GM12878 (cell line): ENCODE results near the gene SCAND1.

ENCODE experiments used
- EP300 ChIP-seq, 2 experiments: fragments of 150-350 bp in 1 of 2; IDR thresholded peaks; 2 replicates each; pipeline ENCODE4 v1.6.1; 2011 to 2012; ENCODE audit warnings: low read depth in 2 of 2, low read length in 2 of 2, borderline replicate concordance in 1 of 2, improper control_type of control experiment in 1 of 2, inconsistent platforms in 1 of 2; ENCODE audit not compliant: control insufficient read depth in 1 of 2
- MEF2A ChIP-seq: IDR thresholded peaks from 2 replicates; pipeline ENCODE4 v1.6.1; 2011; ENCODE audit warnings: low read depth, mild to moderate bottlenecking, low read length, moderate library complexity; ENCODE audit not compliant: insufficient read depth
- POLR2AphosphoS5 ChIP-seq: IDR thresholded peaks from 2 replicates; pipeline ENCODE4 v1.6.1; 2011; ENCODE audit warnings: mild to moderate bottlenecking, low read length, inconsistent platforms
- RFX5 ChIP-seq: IDR thresholded peaks from 2 replicates; pipeline ENCODE4 v1.6.1; 2011; ENCODE audit warnings: low read depth, low read length, improper control_type of control experiment
- SPI1 ChIP-seq: IDR thresholded peaks from 2 replicates; pipeline ENCODE4 v1.6.1; 2011; ENCODE audit warnings: low read depth, mild to moderate bottlenecking, low read length, moderate library complexity, borderline replicate concordance; ENCODE audit not compliant: insufficient read depth
- YBX1 ChIP-seq: fragments of 450-650 bp; IDR thresholded peaks from 2 replicates; pipeline ENCODE4 v1.6.1; 2016; ENCODE audit warnings: antibody characterized with exemption
- ZNF592 ChIP-seq: fragments of 450-650 bp; IDR thresholded peaks from 2 replicates; pipeline ENCODE4 v1.6.1; 2017; ENCODE audit warnings: mild to moderate bottlenecking, moderate library complexity
- TF ChIP-seq, protein P1 (sequence below): IDR thresholded peaks from 2 replicates; pipeline ENCODE4 v1.6.1; 2012; ENCODE audit warnings: mild to moderate bottlenecking, low read depth, low read length

DNA sequence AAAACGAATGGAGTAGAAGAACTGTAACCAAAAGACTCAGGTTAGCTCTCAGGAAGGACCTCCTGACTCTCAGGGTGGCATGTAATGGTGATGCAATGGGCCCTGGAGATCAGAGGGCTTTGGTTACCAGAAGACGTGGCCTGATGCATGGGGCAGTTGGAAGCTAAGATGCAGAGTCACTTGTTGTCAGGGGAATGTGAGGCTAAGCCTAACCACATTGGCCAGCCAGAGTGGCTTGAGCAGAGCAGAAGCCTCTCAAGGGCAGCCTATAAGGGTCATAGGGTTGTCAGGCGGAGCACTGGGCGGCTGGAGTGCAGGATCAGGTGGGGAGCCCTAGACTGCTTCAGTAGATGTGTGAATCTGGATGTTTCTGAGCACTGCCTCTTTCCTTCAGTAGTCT, 20.0 kb upstream of the SCAND1 start:
- TF ChIP-seq, protein P1, sequence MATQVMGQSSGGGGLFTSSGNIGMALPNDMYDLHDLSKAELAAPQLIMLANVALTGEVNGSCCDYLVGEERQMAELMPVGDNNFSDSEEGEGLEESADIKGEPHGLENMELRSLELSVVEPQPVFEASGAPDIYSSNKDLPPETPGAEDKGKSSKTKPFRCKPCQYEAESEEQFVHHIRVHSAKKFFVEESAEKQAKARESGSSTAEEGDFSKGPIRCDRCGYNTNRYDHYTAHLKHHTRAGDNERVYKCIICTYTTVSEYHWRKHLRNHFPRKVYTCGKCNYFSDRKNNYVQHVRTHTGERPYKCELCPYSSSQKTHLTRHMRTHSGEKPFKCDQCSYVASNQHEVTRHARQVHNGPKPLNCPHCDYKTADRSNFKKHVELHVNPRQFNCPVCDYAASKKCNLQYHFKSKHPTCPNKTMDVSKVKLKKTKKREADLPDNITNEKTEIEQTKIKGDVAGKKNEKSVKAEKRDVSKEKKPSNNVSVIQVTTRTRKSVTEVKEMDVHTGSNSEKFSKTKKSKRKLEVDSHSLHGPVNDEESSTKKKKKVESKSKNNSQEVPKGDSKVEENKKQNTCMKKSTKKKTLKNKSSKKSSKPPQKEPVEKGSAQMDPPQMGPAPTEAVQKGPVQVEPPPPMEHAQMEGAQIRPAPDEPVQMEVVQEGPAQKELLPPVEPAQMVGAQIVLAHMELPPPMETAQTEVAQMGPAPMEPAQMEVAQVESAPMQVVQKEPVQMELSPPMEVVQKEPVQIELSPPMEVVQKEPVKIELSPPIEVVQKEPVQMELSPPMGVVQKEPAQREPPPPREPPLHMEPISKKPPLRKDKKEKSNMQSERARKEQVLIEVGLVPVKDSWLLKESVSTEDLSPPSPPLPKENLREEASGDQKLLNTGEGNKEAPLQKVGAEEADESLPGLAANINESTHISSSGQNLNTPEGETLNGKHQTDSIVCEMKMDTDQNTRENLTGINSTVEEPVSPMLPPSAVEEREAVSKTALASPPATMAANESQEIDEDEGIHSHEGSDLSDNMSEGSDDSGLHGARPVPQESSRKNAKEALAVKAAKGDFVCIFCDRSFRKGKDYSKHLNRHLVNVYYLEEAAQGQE: no peak
- peak; percentile 73 for TF ChIP-seq RFX5
- TF ChIP-seq MEF2A: no peak
- no peak for TF ChIP-seq EP300 (IDR thresholded peaks at IDR 0.05; ENCODE audit: borderline replicate concordance in 1 of 2, control insufficient read depth in 1 of 2, low read depth in 2 of 2, low read length in 2 of 2)
- no peak for TF ChIP-seq ZNF592
- TF ChIP-seq YBX1: no peak
- no peak for TF ChIP-seq POLR2AphosphoS5
- TF ChIP-seq SPI1: no peak
